Stimulated activated CD4-positive, alpha-beta T cell treated with anti-CD3 and anti-CD28 coated beads, Interleukin-2, amount 100 ng/mL, for 24 hours (primary cell): Measurements from ENCODE around the gene BCAS4.

ENCODE experiments used
- DNase-seq, 2 donors: peaks; one replicate each; pipeline ENCODE4 v3.0.0-alpha.2; 2020

The BCAS4 gene

DNA sequence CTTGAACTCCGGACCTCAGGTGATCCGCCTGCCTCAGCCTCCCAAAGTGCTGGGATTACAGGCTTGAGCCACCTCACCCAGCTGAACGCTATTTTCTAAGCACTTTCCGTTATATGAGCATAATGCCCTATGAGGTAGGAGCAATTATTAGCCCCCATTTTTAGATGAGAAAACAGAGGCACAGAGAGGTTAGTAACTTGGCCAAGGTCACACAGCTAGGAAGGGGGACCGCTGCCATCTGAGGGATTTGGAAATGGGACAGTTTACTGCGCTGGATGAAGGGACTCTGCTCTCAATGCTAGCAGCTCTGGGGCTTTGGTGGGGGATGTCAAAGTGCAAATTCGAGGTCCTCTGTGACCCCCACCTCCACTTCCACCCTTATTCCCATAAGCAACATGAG lies 62.5 kb downstream of the BCAS4 start:
- no peak for DNase-seq

GRCh38 chr20:50858525-50858924 lies 63.7 kb downstream of the BCAS4 start:
- no peak for DNase-seq

DNA sequence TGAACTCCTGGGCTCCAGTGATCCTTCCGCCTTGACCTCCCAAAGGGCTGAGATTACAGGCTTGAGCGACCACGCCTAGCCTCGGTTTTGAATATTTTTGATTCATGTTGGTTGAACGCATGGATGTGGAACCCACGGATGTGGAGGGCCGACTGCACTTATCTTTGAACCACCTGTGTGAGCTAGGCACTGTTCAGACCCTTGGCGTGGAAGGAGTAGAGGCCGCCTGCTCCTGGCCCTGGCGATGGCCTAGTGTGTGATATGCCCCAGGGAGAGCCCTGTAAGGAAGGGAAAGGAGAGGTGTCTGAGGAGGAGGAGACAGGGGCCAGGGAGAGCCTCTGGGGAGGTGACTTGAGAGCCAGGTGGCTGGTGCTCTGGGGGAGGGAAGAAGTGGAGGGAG lies 64.3 kb downstream of the BCAS4 start:
- no peak for DNase-seq

- no peak for DNase-seq
Observed at GRCh38 chr20:50861012-50861411, 66.2 kb downstream of the BCAS4 start.

- DNase-seq = no peak
Observed at GRCh38 chr20:50862546-50862945, 67.7 kb downstream of the BCAS4 start.

- DNase-seq = no peak
Observed at GRCh38 chr20:50865114-50865513, 70.3 kb downstream of the BCAS4 start.

- DNase-seq = no peak
Observed at GRCh38 chr20:50865591-50865990, 70.7 kb downstream of the BCAS4 start.

GRCh38 chr20:50866036-50866685 lies 71.3 kb downstream of the BCAS4 start:
- no peak for DNase-seq

GRCh38 chr20:50866831-50867230 lies 72.0 kb downstream of the BCAS4 start:
- no peak for DNase-seq

- DNase-seq = no peak
Observed at GRCh38 chr20:50867805-50868204, 72.9 kb downstream of the BCAS4 start.

DNA sequence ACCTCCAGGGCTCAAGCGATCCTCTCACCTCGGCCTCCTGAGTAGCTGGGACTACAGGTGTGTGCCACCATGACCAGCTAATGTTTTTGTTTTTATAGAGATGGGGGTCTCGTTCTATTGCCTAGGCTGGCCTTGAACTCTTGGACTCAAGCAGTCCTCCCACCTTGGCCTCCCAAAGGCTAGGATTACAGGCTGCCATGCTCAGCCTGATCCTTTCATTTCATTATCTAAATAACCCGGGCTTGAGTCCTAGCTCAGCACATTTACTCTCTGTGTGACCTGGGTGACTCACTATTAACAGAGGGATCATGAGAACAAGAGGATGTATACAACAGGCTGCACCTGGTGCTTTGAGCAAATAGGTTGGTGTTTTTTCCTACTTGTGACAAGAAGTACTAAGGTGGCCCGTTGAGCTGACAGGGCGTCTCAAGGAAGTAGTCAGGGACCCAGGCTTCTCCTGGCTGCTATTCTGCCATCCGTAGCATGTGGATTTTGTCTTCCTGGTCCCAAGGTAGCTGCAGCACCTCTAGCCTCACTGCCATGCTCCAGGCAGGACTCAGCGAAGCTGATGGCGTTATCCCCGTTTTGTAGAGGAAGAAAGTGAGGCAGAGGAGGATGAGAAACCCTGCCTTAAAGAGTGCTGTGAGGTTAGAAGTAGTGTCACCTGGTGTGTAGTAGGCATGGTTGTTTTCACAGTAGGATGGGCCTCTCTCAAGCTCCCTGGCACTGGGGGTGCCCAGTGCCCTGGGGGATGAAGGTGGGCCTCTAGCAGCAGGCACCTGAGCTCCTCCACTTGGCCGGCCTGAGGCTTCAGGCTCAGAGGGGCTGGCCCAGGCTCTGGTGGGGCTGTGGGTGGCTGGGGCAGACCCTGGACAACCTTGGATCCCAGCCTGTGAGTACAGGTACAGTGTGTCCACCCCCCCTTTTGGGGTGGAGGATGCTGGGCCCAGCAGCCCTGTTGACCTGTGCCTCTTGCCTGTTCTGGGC lies 73.9 kb downstream of the BCAS4 start:
- no peak for DNase-seq

- no peak for DNase-seq
Observed at GRCh38 chr20:50870561-50871161, 75.8 kb downstream of the BCAS4 start.

DNA sequence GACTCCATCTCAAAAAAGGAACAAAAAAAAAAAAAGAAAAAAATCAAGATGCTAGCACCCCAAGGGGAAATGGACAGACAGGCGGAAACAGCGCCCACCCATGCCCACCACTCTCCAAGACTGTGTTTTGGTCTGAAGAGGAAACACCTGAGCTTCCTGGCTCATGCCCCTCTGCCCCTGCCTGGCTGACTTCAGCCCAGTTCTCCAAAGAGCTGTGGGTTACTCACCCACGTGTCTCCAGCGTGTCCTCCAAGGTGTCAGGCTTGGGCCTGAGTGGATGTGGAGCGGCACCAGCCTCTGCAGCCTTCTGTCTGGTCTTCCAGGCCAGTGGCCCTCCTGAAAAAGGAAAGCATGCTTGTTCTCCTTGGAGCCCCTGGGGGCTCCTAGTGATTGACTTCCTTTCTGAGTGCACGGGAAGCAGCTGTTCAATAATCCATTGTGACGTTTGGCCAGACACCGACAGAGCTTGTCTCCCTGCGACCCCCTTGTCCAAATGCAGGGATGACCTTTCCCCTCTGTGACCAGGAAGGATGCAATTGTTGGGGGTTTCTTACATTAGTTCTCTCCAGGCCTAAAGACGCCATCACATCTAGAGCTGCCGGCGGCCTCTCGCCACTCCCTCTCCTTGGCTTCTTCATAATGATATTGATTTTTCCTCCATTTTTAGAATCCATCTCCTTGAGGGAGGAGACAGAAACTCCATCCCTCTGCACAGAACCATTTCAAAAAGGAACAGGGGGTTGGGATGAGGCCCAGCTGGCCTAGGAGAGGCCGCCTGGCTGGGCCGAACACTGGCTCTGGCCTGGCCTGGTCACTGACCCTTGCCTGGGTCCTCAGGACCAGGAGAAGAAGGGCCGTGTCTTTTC lies 77.9 kb downstream of the BCAS4 start:
- no peak for DNase-seq

- no peak for DNase-seq
Observed at GRCh38 chr20:50873585-50873984, 78.7 kb downstream of the BCAS4 start.

GRCh38 chr20:50874111-50874757 lies 79.4 kb downstream of the BCAS4 start:
- no peak for DNase-seq

GRCh38 chr20:50874758-50875665 lies 80.2 kb downstream of the BCAS4 start:
- DNase-seq = no peak

DNA sequence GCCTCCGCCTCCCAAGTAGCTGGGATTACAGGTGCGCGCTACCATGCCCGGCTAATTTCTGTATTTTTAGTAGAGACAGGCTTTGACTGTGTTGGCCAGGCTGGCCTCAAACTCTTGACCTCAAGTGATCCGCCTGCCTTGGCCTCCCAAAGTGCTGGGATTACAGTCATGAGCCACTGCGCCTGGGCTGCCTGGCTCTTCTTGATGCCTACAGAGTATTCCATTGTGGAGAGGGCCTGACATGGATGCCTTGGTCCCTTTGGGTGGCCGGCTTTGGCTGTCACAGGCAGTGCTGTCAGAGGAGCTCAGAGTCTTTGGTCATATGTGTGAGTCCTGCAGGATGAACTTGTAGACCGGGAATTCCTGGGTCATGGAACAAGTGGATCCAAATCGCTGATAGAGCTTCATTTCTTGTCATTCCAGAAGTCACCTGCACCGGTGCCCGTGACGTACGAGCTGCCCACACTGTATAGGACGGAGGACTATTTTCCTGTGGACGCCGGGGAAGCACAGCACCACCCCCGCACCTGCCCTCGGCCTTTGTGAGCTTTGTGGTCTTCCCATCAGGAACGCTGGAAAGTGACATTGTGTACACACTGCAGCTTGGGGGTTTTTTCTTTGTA lies 81.3 kb downstream of the BCAS4 start:
- DNase-seq = no peak

DNA sequence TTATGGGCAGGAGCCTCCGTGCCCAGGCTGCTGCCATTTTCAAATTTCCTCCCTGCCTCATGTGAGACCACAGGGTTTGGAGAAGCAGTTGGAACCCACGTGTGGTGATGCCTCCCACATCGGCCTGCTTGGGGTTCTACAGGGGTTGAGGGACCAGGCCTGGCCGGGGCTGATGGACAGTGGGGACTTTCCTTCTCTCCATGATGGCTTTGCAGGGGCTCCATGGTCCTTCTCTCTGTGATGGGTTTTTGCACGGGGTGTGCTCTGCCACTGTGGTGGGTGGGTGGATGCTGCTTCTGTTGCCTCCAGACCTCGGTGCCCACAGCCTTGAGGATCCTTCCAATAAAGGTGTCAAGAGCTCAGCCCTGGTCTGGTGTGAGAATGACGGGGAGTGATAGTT lies 82.0 kb downstream of the BCAS4 start:
- no peak for DNase-seq

- DNase-seq = no peak
Observed at GRCh38 chr20:50877232-50877743, 82.4 kb downstream of the BCAS4 start.
